Measurements from ENCODE around the gene NUTM2E. TPM values are rescaled to one million over a fixed set of nuclear protein-coding genes. Genes with fewer than 3 reads are reported as not detected.
"Not testable (repeated sequence)": the region's sequence is repeated elsewhere in the genome, so short reads cannot be mapped to it uniquely, and the experiment has no call there.

The NUTM2E gene, protein sequence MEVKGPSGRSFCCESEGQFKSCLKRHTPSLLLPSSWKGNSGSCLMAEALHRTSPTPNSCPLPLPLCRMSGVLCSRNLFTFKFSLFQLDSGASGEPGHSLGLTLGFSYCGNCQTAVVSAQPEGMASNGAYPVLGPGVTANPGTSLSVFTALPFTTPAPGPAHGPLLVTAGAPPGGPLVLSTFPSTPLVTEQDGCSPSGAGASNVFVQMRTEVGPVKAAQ (N-terminal part only)
- 0.07 TPM in 1 of 2 replicates, not detected in the other for total RNA-seq (2016; rRNA removed; fragmentation: Illumina TruSeq; extraction: Trizol)
- not detected in 2 replicates for total RNA-seq (2016; cell fraction: cytosol; rRNA removed; fragmentation: Illumina TruSeq; extraction: Trizol; ENCODE audit: low read depth)
- 0.04 TPM in 1 of 2 replicates, not detected in the other for total RNA-seq (2016; cell fraction: insoluble cytoplasmic fraction; rRNA removed; fragmentation: Illumina TruSeq; extraction: Trizol)
- not detected in 2 replicates for total RNA-seq (2016; cell fraction: membrane; rRNA removed; fragmentation: Illumina TruSeq; extraction: Trizol)
- total RNA-seq (2016; cell fraction: nucleus; rRNA removed; fragmentation: Illumina TruSeq; extraction: Trizol) = not detected in 2 replicates
- not detected in 2 replicates for polyA plus RNA-seq (2011; rRNA removed)
- polyA plus RNA-seq (2011; cell fraction: cytosol; rRNA removed) = 0.01 and 0.03 TPM in 2 replicates
- not detected in 2 replicates for polyA plus RNA-seq (2011; cell fraction: nucleus; rRNA removed)
- polyA plus RNA-seq (2012) = 0.11 TPM in 1 of 2 replicates, not detected in the other
- polyA plus RNA-seq (2016; cell fraction: cytosol; fragmentation: Illumina TruSeq; extraction: Trizol; ENCODE audit: low read depth) = not detected in 2 replicates
- not detected in 2 replicates for polyA plus RNA-seq (2016; cell fraction: insoluble cytoplasmic fraction; fragmentation: Illumina TruSeq; extraction: Trizol; ENCODE audit: low read depth)
- not detected in 2 replicates for polyA plus RNA-seq (2016; cell fraction: membrane; fragmentation: Illumina TruSeq; extraction: Trizol; ENCODE audit: low read depth)
- polyA plus RNA-seq (2016; cell fraction: nucleus; fragmentation: Illumina TruSeq; extraction: Trizol; ENCODE audit: insufficient read depth, low read depth) = not detected in 2 replicates
- 0.10 and 0.82 TPM in 2 replicates for polyA minus RNA-seq (2011; rRNA and poly(A)+ RNA removed; ENCODE audit: low replicate concordance)
- polyA minus RNA-seq (2011; cell fraction: cytosol; rRNA and poly(A)+ RNA removed) = not detected in 2 replicates
- polyA minus RNA-seq (2011; cell fraction: nucleus; rRNA and poly(A)+ RNA removed) = not detected in 2 replicates
- percentile 5 among the genes with signal in this experiment for Bru-seq, nascent RNA
- BruChase-seq, experiment 1, labeled RNA remaining after a 6-hour chase = percentile 9 among the genes with signal in this experiment
- percentile 11 among the genes with signal in this experiment for BruChase-seq, experiment 2, labeled RNA remaining after a 2-hour chase
- long read RNA-seq, experiment 1 = 0 reads
- long read RNA-seq, experiment 2 = 0 reads

GRCh38 chr10:79826496-79827215 is at the start of gene NUTM2E:
Gene NUTM2E (plus strand): TSS chr10:79826739. CDS start chr10:79841741, 15,002 bp downstream.
- TSS peak; percentile 50 for BruUV-seq (replicated peaks)
- H3K27ac ChIP-seq (ENCODE audit: extremely low read length, insufficient read depth, low read length) = peak within 1 kb of the TSS; percentile 61
- peak within 1 kb of the TSS; percentile 45; the same call in 1 of the 2 replicates for H3K4me2 ChIP-seq (ENCODE audit: low read depth, low read length)
- FAIRE-seq; H3K36me3 ChIP-seq (replicated peaks in 1 of 2; ENCODE audit: control insufficient read depth in 1 of 2, insufficient read depth in 2 of 2, low read length in 2 of 2); H3K4me1 ChIP-seq (ENCODE audit: insufficient read depth, low read length); in situ Hi-C loops (cut with HindIII; ENCODE audit: extremely low pct_ligation_motif_present, low pct_unique_long_range_greater_than_20kb); H4K20me1 ChIP-seq (ENCODE audit: insufficient read depth, low read length); intact Hi-C loops (cut with micrococcal nuclease; ENCODE audit: unreplicated experiment); CTCF ChIA-PET (ENCODE audit: low intra/inter-chr PET ratio, low total read pairs); H3K79me2 ChIP-seq (ENCODE audit: insufficient read depth, low read length); H3K9me3 ChIP-seq (ENCODE audit: low read length); H3K27me3 ChIP-seq (ENCODE audit: control insufficient read depth in 1 of 2, insufficient read depth in 2 of 2, low read length in 2 of 2); H2AFZ ChIP-seq (ENCODE audit: low read length); POLR2A ChIA-PET: not testable (repeated sequence)
- DNase-seq (ENCODE audit: low spot score) = peak; percentile 70
- peak; percentile 97 for ATAC-seq
- peak within 1 kb of the TSS; percentile 59 for H3K9ac ChIP-seq (ENCODE audit: insufficient read depth, low read depth, low read length)
- peak within 1 kb of the TSS; percentile 45 to 68 (median 64); a peak in 5 of 6 replicates for H3K4me3 ChIP-seq (replicated peaks in 1 of 3; ENCODE audit: insufficient read depth in 1 of 3, low read depth in 2 of 3, low read length in 3 of 3)
- 0% methylated on average over 3 of the region's 78 CpGs for WGBS (ENCODE audit: low lambda C conversion rate)
- TF ChIP-seq RXRA (CRISPR knock-in tag; IDR thresholded peaks at IDR 0.05) = 0 out of 2 replicates have a peak, but pooled peaks have one; percentile 13
- TF ChIP-seq ELF1 (CRISPR knock-in tag; IDR thresholded peaks at IDR 0.05) = 0 out of 2 replicates have a peak, but pooled peaks have one; percentile 15
- TF ChIP-seq ZFY (CRISPR knock-in tag; IDR thresholded peaks at IDR 0.05) = peak; percentile 79
- TF ChIP-seq SALL1 (CRISPR knock-in tag; IDR thresholded peaks at IDR 0.05) = 0 out of 2 replicates have a peak, but pooled peaks have one; percentile 17
- TF ChIP-seq ZNF263 (CRISPR knock-in tag; IDR thresholded peaks at IDR 0.05) = peak; percentile 27; the same call in 1 of the 2 replicates
- TF ChIP-seq ZNF777 (CRISPR knock-in tag; IDR thresholded peaks at IDR 0.05) = peak; percentile 55; the same call in 1 of the 2 replicates
- TF ChIP-seq KDM2A (CRISPR knock-in tag; IDR thresholded peaks at IDR 0.05; ENCODE audit: borderline replicate concordance, low read depth) = peak; percentile 45; the same call in 1 of the 2 replicates
- peak; percentile 62 for TF ChIP-seq PHF8 (CRISPR knock-in tag; IDR thresholded peaks at IDR 0.05)
- peak; percentile 56 to 60; a peak in 3 of 4 replicates for TF ChIP-seq POLR2A (IDR thresholded peaks at IDR 0.05; ENCODE audit: insufficient read depth in 1 of 2, low read depth in 2 of 2, low read length in 2 of 2)
- TF ChIP-seq, protein P1, sequence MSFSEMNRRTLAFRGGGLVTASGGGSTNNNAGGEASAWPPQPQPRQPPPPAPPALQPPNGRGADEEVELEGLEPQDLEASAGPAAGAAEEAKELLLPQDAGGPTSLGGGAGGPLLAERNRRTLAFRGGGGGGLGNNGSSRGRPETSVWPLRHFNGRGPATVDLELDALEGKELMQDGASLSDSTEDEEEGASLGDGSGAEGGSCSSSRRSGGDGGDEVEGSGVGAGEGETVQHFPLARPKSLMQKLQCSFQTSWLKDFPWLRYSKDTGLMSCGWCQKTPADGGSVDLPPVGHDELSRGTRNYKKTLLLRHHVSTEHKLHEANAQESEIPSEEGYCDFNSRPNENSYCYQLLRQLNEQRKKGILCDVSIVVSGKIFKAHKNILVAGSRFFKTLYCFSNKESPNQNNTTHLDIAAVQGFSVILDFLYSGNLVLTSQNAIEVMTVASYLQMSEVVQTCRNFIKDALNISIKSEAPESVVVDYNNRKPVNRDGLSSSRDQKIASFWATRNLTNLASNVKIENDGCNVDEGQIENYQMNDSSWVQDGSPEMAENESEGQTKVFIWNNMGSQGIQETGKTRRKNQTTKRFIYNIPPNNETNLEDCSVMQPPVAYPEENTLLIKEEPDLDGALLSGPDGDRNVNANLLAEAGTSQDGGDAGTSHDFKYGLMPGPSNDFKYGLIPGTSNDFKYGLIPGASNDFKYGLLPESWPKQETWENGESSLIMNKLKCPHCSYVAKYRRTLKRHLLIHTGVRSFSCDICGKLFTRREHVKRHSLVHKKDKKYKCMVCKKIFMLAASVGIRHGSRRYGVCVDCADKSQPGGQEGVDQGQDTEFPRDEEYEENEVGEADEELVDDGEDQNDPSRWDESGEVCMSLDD (CRISPR knock-in tag; IDR thresholded peaks at IDR 0.05; ENCODE audit: borderline replicate concordance) = peak; percentile 4; the same call in 1 of the 2 replicates
- peak; percentile 28; the same call in 1 of the 2 replicates for TF ChIP-seq PHF21A (CRISPR knock-in tag; IDR thresholded peaks at IDR 0.05)
- peak; percentile 87 for TF ChIP-seq ZNF143 (CRISPR knock-in tag; IDR thresholded peaks at IDR 0.05)
- peak; percentile 68; the same call in 1 of the 2 replicates for TF ChIP-seq GABPB1 (CRISPR knock-in tag; IDR thresholded peaks at IDR 0.05)
- TF ChIP-seq PATZ1 (CRISPR knock-in tag; IDR thresholded peaks at IDR 0.05) = 0 out of 2 replicates have a peak, but pooled peaks have one; percentile 16

Measured in HepG2 (cell line).